Endothelial cell of umbilical vein (primary cell): ENCODE data around the gene RPIA. TPM values are rescaled to one million over a fixed set of nuclear protein-coding genes. Genes with fewer than 3 reads are reported as not detected.

Experiments
- BruUV-seq: library from RNA; stranded (reverse); fragments of 400-500 nt; replicated peaks from 2 replicates; lab custom pipeline; 2021; lab: Mats Ljungman, UMichigan
- CTCF ChIA-PET: fragments of 300-600, 350-600 bp; sonication (Branson Sonifier 250); formaldehyde crosslinking; loops from one replicate; lab custom pipeline; 2021; ENCODE audit warnings: antibody characterized with exemption, inconsistent platforms; lab: Charles Lee
- POLR2A ChIA-PET: fragments of 300-600, 350-600 bp; sonication (Branson Sonifier 250); formaldehyde crosslinking; loops from one replicate; lab custom pipeline; 2021; ENCODE audit warnings: antibody characterized with exemption, inconsistent platforms; lab: Charles Lee
- DNase-seq: peaks from one replicate; pipeline ENCODE4 v3.0.0-alpha.2; 2011; ENCODE audit warnings: low read depth, low spot score
- FAIRE-seq: peaks from 2 replicates; lab custom pipeline; 2011; peaks lifted over from hg19 to GRCh38; lab: Jason Lieb, UNC
- H2AFZ ChIP-seq: 2 replicates; pipeline ENCODE4 v1.6.0; 2012; ENCODE audit warnings: low read depth, low read length, control low read depth, inconsistent platforms
- H3K27ac ChIP-seq: 2 replicates; pipeline ENCODE4 v1.5.1; 2011; ENCODE audit warnings: low read depth, mild to moderate bottlenecking, control low read depth, low read length, moderate library complexity; ENCODE audit not compliant: insufficient read depth
- H3K27me3 ChIP-seq, 2 experiments: 2 replicates each; pipeline versions ENCODE4 v1.6.0 to v1.6.1; 2011; ENCODE audit warnings: low read length in 2 of 2, mixed read lengths in 1 of 2; ENCODE audit not compliant: control insufficient read depth in 2 of 2, insufficient read depth in 2 of 2
- H3K36me3 ChIP-seq, 2 experiments: 2 replicates in 1 of 2; 3 replicates in 1 of 2; pipeline ENCODE4 v1.5.1; 2011; ENCODE audit warnings: low read length in 2 of 2, mild to moderate bottlenecking in 1 of 2, moderate library complexity in 1 of 2; ENCODE audit not compliant: control insufficient read depth in 2 of 2, insufficient read depth in 2 of 2; ENCODE audit errors: extremely low read depth in 1 of 2
- H3K4me1 ChIP-seq: 3 replicates; pipeline ENCODE4 v1.5.1; 2011; ENCODE audit warnings: mild to moderate bottlenecking, low read length; ENCODE audit not compliant: control insufficient read depth, insufficient read depth; ENCODE audit errors: extremely low read depth
- H3K4me2 ChIP-seq: 2 replicates; pipeline ENCODE4 v1.6.1; 2011; ENCODE audit warnings: low read length, control low read depth, mixed read lengths; ENCODE audit not compliant: insufficient read depth
- H3K4me3 ChIP-seq, 3 experiments: fragments of 200-600 bp in 1 of 3; sonication (generic), shearing (Covaris generic) in 1 of 3; replicated peaks in 1 of 3; 2 replicates each; pipeline ENCODE4 v1.5.1; 2011 to 2016; ENCODE audit warnings: control low read depth in 3 of 3, low read length in 3 of 3, mild to moderate bottlenecking in 2 of 3, inconsistent platforms in 1 of 3, low read depth in 1 of 3, moderate library complexity in 1 of 3; ENCODE audit not compliant: insufficient read depth in 1 of 3
- H3K79me2 ChIP-seq: 2 replicates; pipeline ENCODE4 v1.6.0; 2012; ENCODE audit warnings: low read length, inconsistent platforms; ENCODE audit not compliant: control insufficient read depth, insufficient read depth
- H3K9ac ChIP-seq: replicated peaks from 2 replicates; pipeline ENCODE3; 2011; ENCODE audit warnings: low read length, control low read depth; ENCODE audit not compliant: insufficient read depth; ENCODE audit errors: extremely low read depth
- H3K9me1 ChIP-seq: replicated peaks from 3 replicates; pipeline ENCODE4 v1.6.0; 2011; ENCODE audit warnings: mild to moderate bottlenecking, low read length; ENCODE audit not compliant: control insufficient read depth, insufficient read depth; ENCODE audit errors: extremely low read depth
- H3K9me3 ChIP-seq: replicated peaks from 2 replicates; pipeline ENCODE4 v1.5.1; 2012; ENCODE audit warnings: low read length, inconsistent platforms; ENCODE audit not compliant: control insufficient read depth, insufficient read depth
- H4K20me1 ChIP-seq: replicated peaks from 2 replicates; pipeline ENCODE3; 2011; ENCODE audit warnings: mild to moderate bottlenecking, low read length; ENCODE audit not compliant: control insufficient read depth, insufficient read depth; ENCODE audit errors: extremely low read depth
- CTCF ChIP-seq, 2 donors: IDR thresholded peaks; 1 replicate in 1 of 2; 2 replicates in 1 of 2; pipeline ENCODE4 v1.5.1; 2011; ENCODE audit warnings: low read length in 2 of 2, mild to moderate bottlenecking in 2 of 2, moderate library complexity in 2 of 2, control low read depth in 1 of 2, inconsistent platforms in 1 of 2, low read depth in 1 of 2; ENCODE audit not compliant: insufficient read depth in 1 of 2; ENCODE audit errors: extremely low read depth in 1 of 2
- EZH2 ChIP-seq: IDR thresholded peaks from 2 replicates; pipeline ENCODE4 v1.6.1; 2012; ENCODE audit warnings: borderline replicate concordance, low read depth, mild to moderate bottlenecking, moderate library complexity, low read length, inconsistent platforms; ENCODE audit not compliant: severe bottlenecking
- FOS ChIP-seq: IDR thresholded peaks from 2 replicates; pipeline ENCODE4 v1.6.1; 2011; ENCODE audit warnings: mild to moderate bottlenecking, low read length, moderate library complexity, borderline replicate concordance; ENCODE audit not compliant: insufficient read depth
- GATA2 ChIP-seq: IDR thresholded peaks from 2 replicates; pipeline ENCODE4 v1.7.0; 2011; ENCODE audit warnings: low read depth, mild to moderate bottlenecking, moderate library complexity, mixed read lengths, low read length; ENCODE audit not compliant: insufficient read length, insufficient read depth
- JUN ChIP-seq: IDR thresholded peaks from 2 replicates; pipeline ENCODE4 v1.6.1; 2011; ENCODE audit warnings: borderline replicate concordance, low read depth; ENCODE audit not compliant: insufficient read length, insufficient read depth
- MAX ChIP-seq: IDR thresholded peaks from 2 replicates; pipeline ENCODE4 v1.6.1; 2011; ENCODE audit not compliant: insufficient read depth, insufficient read length
- MYC ChIP-seq: IDR thresholded peaks from one replicate; pipeline ENCODE4 v1.6.1; 2011; ENCODE audit warnings: mild to moderate bottlenecking, low read depth, low read length
- POLR2A ChIP-seq: IDR thresholded peaks from 2 replicates; pipeline ENCODE4 v1.6.1; 2012; ENCODE audit warnings: low read depth, mild to moderate bottlenecking, control low read depth, low read length
- POLR2AphosphoS5 ChIP-seq: IDR thresholded peaks from 2 replicates; pipeline ENCODE4 v1.6.1; 2012; ENCODE audit warnings: low read depth, mild to moderate bottlenecking, control low read depth, low read length, moderate library complexity; ENCODE audit not compliant: insufficient read depth
- dilution Hi-C: fragments of 300-500 bp; cut with MboI; formaldehyde crosslinking; loops from one replicate; pipeline ENCODE4 v1.15.0; 2019; ENCODE audit warnings: low sequenced_read_pairs; ENCODE audit not compliant: extremely low pct_ligation_motif_present
- intact Hi-C: fragments of 100-400 bp; cut with micrococcal nuclease; formaldehyde crosslinking; loops from one replicate; pipeline ENCODE4 v1.10.0; 2022
- polyA plus RNA-seq, 4 experiments: library from polyadenylated mRNA; depleted of rRNA in 3 of 4; stranded (reverse) in 3 of 4; unstranded in 1 of 4; fragments of >200 nt; gene quantifications; 2 replicates each; pipeline versions ENCODE4 v1.2.1 to v1.2.3, GENCODE V29; 2011 to 2012; ENCODE audit warnings: missing spikeins in 1 of 4
- total RNA-seq: library from RNA; stranded (reverse); gene quantifications from 2 replicates; pipeline ENCODE4 v1.2.3, GENCODE V29; 2021

The RPIA gene
- total and polyA plus RNA-seq, 2 donors (not counting 3 experiments of a cell fraction or from before 2014, with no cell fraction given) = 15.7 to 30.3 TPM

- BruUV-seq = no TSS peak
- Histone ChIP-seq H3K9ac (no peak overlapping the region), H4K20me1 (no peaks in the 10 kb centered on the region), H3K36me3 (no peaks in the 10 kb centered on the region), H3K4me1 (no peaks in the 10 kb centered on the region), H3K27me3 (peaks cover 5 to 9% of the 10 kb centered on the region in 2 experiments), H3K27ac (no peak overlapping the region), H2AFZ (no peak overlapping the region), H3K4me3 (no peak overlapping the region), H3K9me3 (no peaks in the 10 kb centered on the region), H3K9me1 (no peaks in the 10 kb centered on the region), H3K79me2 (no peaks in the 10 kb centered on the region), H3K4me2 (no peak overlapping the region)
- intact Hi-C loops = loop anchor here (1.0 to 2.0 kb wide), 3 partner anchors 42 to 478 kb away; partner anchors contain the start of gene EIF2AK3
- CTCF ChIA-PET = interaction anchor here (1.2 to 12.4 kb wide), 19 partner anchors 11 to 609 kb away, joined by 3 to 378 read pairs (median 6); no protein-coding TSS in a partner anchor
- dilution Hi-C loops = loop anchor here (25.0 kb wide), 1 partner anchor 107 kb away; no protein-coding TSS in a partner anchor
- no peak for TF ChIP-seq CTCF (IDR thresholded peaks at IDR 0.05; ENCODE audit: extremely low read depth in 1 of 2, insufficient read depth in 1 of 2, low read depth in 1 of 2, low read length in 2 of 2)
- TF ChIP-seq EZH2 = no peak
- TF ChIP-seq POLR2AphosphoS5 = no peak
- no peak for TF ChIP-seq MAX
- TF ChIP-seq JUN = no peak
- no peak for TF ChIP-seq MYC
- no peak for TF ChIP-seq GATA2
- no peak for TF ChIP-seq FOS
- TF ChIP-seq POLR2A = no peak
- DNase-seq (no peak), FAIRE-seq (no peak)
- POLR2A ChIA-PET = no interaction called here
These were observed 22.6 kb upstream of the RPIA start for GRCh38 chr2:88668862-88669261.
